IMR-90 (cell line): ENCODE data around the gene NOXRED1. TPM values are rescaled to one million over a fixed set of nuclear protein-coding genes. Genes with fewer than 3 reads are reported as not detected.

Experiments
- ATAC-seq: fragments of 200-7000 bp; cut with Tn5 transposase; 2 replicates; pipeline ENCODE4 v1.9.1; 2020; ENCODE audit warnings: low read depth, mild to moderate bottlenecking, moderate library complexity
- BruUV-seq: library from RNA; stranded (reverse); fragments of 400-500 nt; replicated peaks from 2 replicates; lab custom pipeline; 2021; lab: Mats Ljungman, UMichigan
- CTCF ChIA-PET: fragments of 300-600 bp; formaldehyde crosslinking; extraction: SDS; loops from one replicate; lab custom pipeline; 2021; ENCODE audit warnings: antibody characterized with exemption; lab: Yijun Ruan, JAX
- POLR2A ChIA-PET: fragments of 300-600 bp; sonication (Branson Sonifier 250); formaldehyde crosslinking; loops from one replicate; lab custom pipeline; 2022; ENCODE audit warnings: antibody characterized with exemption; ENCODE audit not compliant: unreplicated experiment; lab: Charles Lee
- DNase-seq: peaks from one replicate; pipeline ENCODE4 v3.0.0; 2013
- H2AFZ ChIP-seq: replicated peaks from 2 replicates; pipeline ENCODE3; 2013; ENCODE audit warnings: low read length, mild to moderate bottlenecking; ENCODE audit not compliant: poor library complexity
- H2AK5ac ChIP-seq: 2 replicates; pipeline ENCODE4 v1.6.1; 2013; ENCODE audit warnings: low read depth, low read length, inconsistent platforms
- H2AK9ac ChIP-seq: replicated peaks from 2 replicates; pipeline ENCODE3; 2013; ENCODE audit warnings: mild to moderate bottlenecking, low read depth, low read length, moderate library complexity; ENCODE audit not compliant: poor library complexity
- H2BK120ac ChIP-seq: 2 replicates; pipeline ENCODE4 v1.6.1; 2013; ENCODE audit warnings: low read depth, low read length, inconsistent platforms
- H2BK15ac ChIP-seq: 3 replicates; pipeline ENCODE4 v1.6.1; 2013; ENCODE audit warnings: low read depth, low read length, inconsistent platforms
- H2BK20ac ChIP-seq: 2 replicates; pipeline ENCODE4 v1.6.1; 2013; ENCODE audit warnings: low read depth, mild to moderate bottlenecking, inconsistent platforms, low read length, moderate library complexity
- H2BK5ac ChIP-seq: 2 replicates; pipeline ENCODE4 v1.6.1; 2013; ENCODE audit warnings: mild to moderate bottlenecking, low read depth, low read length, inconsistent platforms; ENCODE audit not compliant: poor library complexity, severe bottlenecking
- H3K14ac ChIP-seq: replicated peaks from 2 replicates; pipeline ENCODE4 v1.6.1; 2013; ENCODE audit warnings: low read depth, low read length, inconsistent platforms
- H3K18ac ChIP-seq: 2 replicates; pipeline ENCODE4 v1.6.1; 2013; ENCODE audit warnings: low read depth, low read length, control low read depth
- H3K23ac ChIP-seq: 2 replicates; pipeline ENCODE4 v1.6.1; 2013; ENCODE audit warnings: low read depth, low read length, inconsistent platforms
- H3K27ac ChIP-seq: 2 replicates; pipeline ENCODE4 v1.5.1; 2013; ENCODE audit warnings: mild to moderate bottlenecking, control low read depth, low read length; ENCODE audit not compliant: insufficient read depth
- H3K27me3 ChIP-seq: 2 replicates; pipeline ENCODE4 v1.6.1; 2013; ENCODE audit warnings: low read length; ENCODE audit not compliant: control insufficient read depth, insufficient read depth
- H3K36me3 ChIP-seq: 2 replicates; pipeline ENCODE4 v1.6.1; 2013; ENCODE audit warnings: low read length, mixed read lengths; ENCODE audit not compliant: control insufficient read depth, insufficient read depth
- H3K4ac ChIP-seq: 2 replicates; pipeline ENCODE4 v1.6.1; 2013; ENCODE audit warnings: low read depth, low read length, inconsistent platforms
- H3K4me1 ChIP-seq: 2 replicates; pipeline ENCODE4 v1.6.1; 2013; ENCODE audit warnings: low read length, mixed read lengths; ENCODE audit not compliant: control insufficient read depth, insufficient read depth
- H3K4me2 ChIP-seq: 2 replicates; pipeline ENCODE4 v1.6.1; 2013; ENCODE audit warnings: low read depth, mild to moderate bottlenecking, control low read depth, low read length, moderate library complexity
- H3K4me3 ChIP-seq: 2 replicates; pipeline ENCODE4 v1.5.1; 2013; ENCODE audit warnings: low read depth, mild to moderate bottlenecking, control low read depth, low read length, moderate library complexity; ENCODE audit not compliant: insufficient read depth
- H3K56ac ChIP-seq: 2 replicates; pipeline ENCODE4 v1.6.1; 2013; ENCODE audit warnings: low read length, inconsistent platforms; ENCODE audit not compliant: insufficient read depth; ENCODE audit errors: extremely low read depth
- H3K79me1 ChIP-seq, 2 experiments: 2 replicates each; pipeline ENCODE4 v1.6.1; 2013; ENCODE audit warnings: low read length in 2 of 2, inconsistent platforms in 1 of 2, low read depth in 1 of 2
- H3K9ac ChIP-seq: 2 replicates; pipeline ENCODE4 v1.6.1; 2013; ENCODE audit warnings: low read depth, low read length, control low read depth
- H3K9me1 ChIP-seq: 2 replicates; pipeline ENCODE4 v1.6.1; 2013; ENCODE audit warnings: low read length, inconsistent platforms; ENCODE audit not compliant: insufficient read depth
- H3K9me3 ChIP-seq: 2 replicates; pipeline ENCODE4 v1.6.1; 2013; ENCODE audit warnings: low read length; ENCODE audit not compliant: control insufficient read depth, insufficient read depth
- H4K20me1 ChIP-seq: 2 replicates; pipeline ENCODE4 v1.6.1; 2013; ENCODE audit warnings: low read length, inconsistent platforms; ENCODE audit not compliant: insufficient read depth
- H4K5ac ChIP-seq: 2 replicates; pipeline ENCODE4 v1.6.1; 2013; ENCODE audit warnings: mild to moderate bottlenecking, low read depth, low read length, control low read depth
- H4K8ac ChIP-seq, 2 experiments: 2 replicates each; pipeline ENCODE4 v1.6.1; 2013; ENCODE audit warnings: low read depth in 2 of 2, low read length in 2 of 2, control low read depth in 1 of 2, inconsistent platforms in 1 of 2
- H4K91ac ChIP-seq: 2 replicates; pipeline ENCODE4 v1.6.1; 2013; ENCODE audit warnings: low read depth, low read length, inconsistent platforms; ENCODE audit not compliant: insufficient read depth
- CEBPB ChIP-seq: IDR thresholded peaks from 2 replicates; pipeline ENCODE4 v1.6.1; 2012; ENCODE audit warnings: low read depth, low read length, improper control_type of control experiment
- CTCF ChIP-seq: conservative IDR thresholded peaks from 2 replicates; pipeline ENCODE4 v1.5.1; 2012; ENCODE audit warnings: mild to moderate bottlenecking, low read depth, low read length, improper control_type of control experiment
- FOS ChIP-seq: fragments of 150-350 bp; IDR thresholded peaks from 2 replicates; pipeline ENCODE4 v1.6.1; 2016; ENCODE audit warnings: low read depth, low read length
- MAZ ChIP-seq: IDR thresholded peaks from 2 replicates; pipeline ENCODE4 v1.6.1; 2012; ENCODE audit warnings: low read depth, mild to moderate bottlenecking, low read length, improper control_type of control experiment, moderate library complexity, borderline replicate concordance
- NFE2L2 ChIP-seq: fragments of 150-350 bp; IDR thresholded peaks from 2 replicates; pipeline ENCODE4 v1.6.1; 2016; ENCODE audit warnings: low read depth, mild to moderate bottlenecking, low read length
- POLR2A ChIP-seq: IDR thresholded peaks from 2 replicates; pipeline ENCODE4 v1.6.1; 2012; ENCODE audit warnings: mild to moderate bottlenecking, low read depth, low read length
- RCOR1 ChIP-seq: IDR thresholded peaks from 2 replicates; pipeline ENCODE4 v1.6.1; 2012; ENCODE audit warnings: mild to moderate bottlenecking, low read length, improper control_type of control experiment; ENCODE audit not compliant: insufficient replicate concordance
- RFX5 ChIP-seq: IDR thresholded peaks from 2 replicates; pipeline ENCODE4 v1.8.0; 2012; ENCODE audit warnings: low read depth, mild to moderate bottlenecking, low read length, moderate library complexity
- SMC3 ChIP-seq: fragments of 150-350 bp; IDR thresholded peaks from 2 replicates; pipeline ENCODE4 v1.6.1; 2016; ENCODE audit warnings: low read depth, mild to moderate bottlenecking, antibody characterized with exemption, low read length, moderate library complexity
- USF2 ChIP-seq: fragments of 150-350 bp; IDR thresholded peaks from 2 replicates; pipeline ENCODE4 v1.6.1; 2017; ENCODE audit warnings: mild to moderate bottlenecking, antibody characterized with exemption, low read length, low read depth
- WGBS, 2 experiments: methylation state at CpG; one replicate each; pipeline versions ENCODE4 v1.1.5 to v1.1.7; 2013; ENCODE audit warnings: missing lambda C conversion rate in 2 of 2; ENCODE audit not compliant: insufficient read length in 1 of 2; ENCODE audit errors: extremely low coverage in 2 of 2; 5-methylcytosine and 5-hydroxymethylcytosine counted together
- dilution Hi-C: fragments of 300-500 bp; cut with HindIII; formaldehyde crosslinking; loops from one replicate; pipeline ENCODE4 v1.14.3; 2018; ENCODE audit warnings: low sequenced_read_pairs; ENCODE audit not compliant: unreplicated experiment
- in situ Hi-C: fragments of 300-500 bp; cut with MboI; formaldehyde crosslinking; loops from 3 replicates; pipeline ENCODE4 v1.14.3; 2019; ENCODE audit warnings: low sequenced_read_pairs, inconsistent platforms, mixed read lengths
- intact Hi-C: fragments of 100-400 bp; cut with micrococcal nuclease; formaldehyde crosslinking; loops from 2 replicates; pipeline ENCODE4 v1.10.0; 2022
- polyA plus RNA-seq, 3 experiments: library from polyadenylated mRNA; depleted of rRNA; stranded (reverse); fragments of >200 nt; gene quantifications; 2 replicates each; pipeline ENCODE4 v1.2.3, GENCODE V29; 2012; ENCODE audit warnings: low replicate concordance in 1 of 3
- total RNA-seq: library from RNA; depleted of rRNA; stranded (reverse); fragments of >200 nt; gene quantifications from 2 replicates; pipeline ENCODE4 v1.2.3, GENCODE V29; 2012

NOXRED1 gene
- total and polyA plus RNA-seq, 2 of the 4 experiments (the other 2 are of a cell fraction) = under 0.01 to 0.14 TPM

- no peak overlapping the region for H2BK20ac ChIP-seq
- no CpG with 5 or more reads among the region's 2 CpGs for whole genome bisulfite sequencing, 2 experiments
- H2AK9ac ChIP-seq = no peak overlapping the region
- H3K79me1 ChIP-seq = no peaks in the 10 kb centered on the region
- H4K20me1 ChIP-seq = no peaks in the 10 kb centered on the region
- H4K8ac ChIP-seq = no peak overlapping the region
- intact Hi-C loops = no loop called here
- ChIA-PET CTCF (no interaction called here), POLR2A (no interaction called here)
- TF ChIP-seq RCOR1 (no peak), CEBPB (no peak), NFE2L2 (no peak), POLR2A (no peak), MAZ (no peak), SMC3 (no peak), FOS (no peak), RFX5 (no peak), CTCF (no peak), USF2 (no peak)
- in situ Hi-C loops = no loop called here
- no peak overlapping the region for H3K23ac ChIP-seq
- no peak overlapping the region for H2BK15ac ChIP-seq
- no peak overlapping the region for H4K5ac ChIP-seq
- H3K27ac ChIP-seq = no peak overlapping the region
- H4K91ac ChIP-seq = no peak overlapping the region
- H3K14ac ChIP-seq = no peak overlapping the region
- H3K18ac ChIP-seq = no peak overlapping the region
- H3K27me3 ChIP-seq = peaks cover 10% of the 10 kb centered on the region
- H2BK5ac ChIP-seq = no peak overlapping the region
- no peaks in the 10 kb centered on the region for H3K36me3 ChIP-seq
- H2BK120ac ChIP-seq = no peak overlapping the region
- no peaks in the 10 kb centered on the region for H3K9me1 ChIP-seq
- H3K4me1 ChIP-seq = no peaks in the 10 kb centered on the region
- no peak overlapping the region for H3K4me3 ChIP-seq
- DNase-seq (no peak), ATAC-seq (no peak)
- no TSS peak for BruUV-seq
- no peak overlapping the region for H3K56ac ChIP-seq
- H3K4me2 ChIP-seq = no peak overlapping the region
- no peak overlapping the region for H3K4ac ChIP-seq
- no peak overlapping the region for H2AFZ ChIP-seq
- no peaks in the 10 kb centered on the region for H3K9me3 ChIP-seq
- dilution Hi-C loops = no loop called here
- H3K9ac ChIP-seq = no peak overlapping the region
- no peak overlapping the region for H2AK5ac ChIP-seq
Observed at GRCh38 chr14:77407158-77407557, 16.2 kb downstream of the NOXRED1 start.
